Fibroblast of skin of left quadriceps (primary cell): ENCODE measurements around the gene SLC39A11.
"Not testable (repeated sequence)": the region's sequence is repeated elsewhere in the genome, so short reads cannot be mapped to it uniquely, and the experiment has no call there.

Source experiments
- DNase-seq, 2 experiments: peaks; one replicate each; pipeline ENCODE4 v3.0.0-alpha.2; 2013; ENCODE audit warnings: low read depth in 2 of 2

The SLC39A11 gene

DNA sequence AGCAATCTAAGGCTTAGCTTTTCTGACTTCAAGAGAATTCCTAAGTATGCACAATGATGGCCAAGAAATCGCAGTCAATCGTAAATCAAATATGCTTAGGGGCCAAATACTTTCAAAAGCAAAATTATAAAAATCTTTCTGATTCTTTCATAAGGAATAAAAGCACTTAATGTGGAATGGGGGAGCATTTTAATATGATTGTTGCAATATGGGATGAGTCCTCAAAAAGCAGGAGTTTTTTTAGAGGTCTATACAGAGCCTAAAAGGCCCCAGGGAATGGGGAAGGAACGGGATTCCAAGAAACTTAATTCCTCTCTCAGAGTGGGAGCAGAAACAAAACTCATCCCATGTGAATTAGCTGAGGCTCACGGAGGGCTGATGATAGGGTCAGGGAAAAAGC, 14.7 kb upstream of the SLC39A11 start:
- no peak for DNase-seq

DNA sequence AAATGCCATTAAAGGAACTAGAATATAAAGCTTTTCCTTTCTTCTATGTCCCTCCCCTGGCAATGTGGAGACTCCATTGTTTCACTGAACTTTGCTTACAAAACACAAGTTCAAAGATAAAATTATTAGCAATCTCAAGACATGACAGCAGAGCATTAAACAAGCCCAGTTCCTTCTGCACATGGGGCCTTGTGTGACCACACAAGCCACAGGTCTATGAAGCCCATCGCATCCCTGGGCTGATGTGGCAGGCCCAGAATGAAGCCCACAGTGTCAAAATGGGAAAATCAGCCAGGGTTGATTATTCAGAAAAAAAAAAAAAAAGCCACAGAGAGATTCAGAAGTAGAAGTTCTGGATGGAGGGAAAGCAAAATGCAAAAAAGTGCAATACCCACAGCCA, 12.9 kb upstream of the SLC39A11 start:
- no peak for DNase-seq

- no peak for DNase-seq
Observed at GRCh38 chr17:73104450-73104849, 12.0 kb upstream of the SLC39A11 start.

DNA sequence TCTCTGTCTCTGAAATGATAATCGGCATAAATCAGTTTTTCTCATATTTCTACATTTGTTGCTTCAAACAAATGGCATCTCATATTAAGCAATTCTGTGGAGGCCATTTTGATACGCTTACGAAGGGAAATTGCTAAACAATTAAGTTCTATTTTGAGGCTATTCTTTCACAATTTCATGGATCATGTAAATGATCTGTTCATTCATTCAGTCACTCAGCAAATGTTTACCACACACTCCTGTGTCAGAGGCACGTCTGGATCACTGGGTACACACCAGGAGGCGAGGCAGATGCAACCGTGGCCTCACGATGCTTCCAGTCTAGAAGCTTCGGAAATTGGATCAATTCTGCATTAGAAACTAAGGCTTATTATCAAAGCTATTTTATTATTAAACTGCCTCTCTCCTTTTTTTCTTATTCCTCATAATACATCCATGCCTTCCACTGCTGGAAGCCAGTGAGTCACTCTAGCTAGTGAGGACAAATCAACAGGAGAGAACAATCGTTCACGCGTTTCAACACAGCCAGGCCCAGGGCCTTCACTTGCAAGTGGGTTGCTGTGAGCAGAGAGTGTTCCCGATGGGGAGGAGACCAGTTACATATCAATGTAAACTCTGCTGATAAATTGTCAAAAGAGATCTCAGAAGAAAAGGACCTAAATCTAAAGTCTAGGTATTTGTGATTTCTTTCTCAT, 11.3 kb upstream of the SLC39A11 start:
- DNase-seq: no peak

DNA sequence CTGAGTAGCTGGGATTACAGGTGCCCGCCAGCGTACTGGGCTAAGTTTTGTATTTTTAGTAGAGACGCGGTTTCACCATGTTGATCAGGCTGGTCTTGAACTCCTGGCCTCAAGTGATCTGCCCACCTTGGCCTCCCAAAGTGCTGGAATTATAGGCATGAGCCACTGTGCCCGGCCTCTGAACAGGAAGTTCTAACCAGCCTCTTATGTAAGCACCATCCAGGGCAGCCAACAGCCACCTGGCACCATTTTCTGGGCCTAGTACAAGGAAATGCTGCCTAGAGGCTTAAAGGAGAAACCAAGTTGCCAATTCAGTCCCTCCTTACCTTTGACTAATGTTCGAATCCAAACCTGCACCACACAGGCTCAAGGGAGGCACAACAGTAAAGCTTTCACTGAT, 8.5 kb upstream of the SLC39A11 start:
- no peak for DNase-seq

GRCh38 chr17:73100363-73100762, 7.9 kb upstream of the SLC39A11 start:
- DNase-seq: no peak

GRCh38 chr17:73099511-73099910, 7.0 kb upstream of the SLC39A11 start:
- no peak for DNase-seq

DNA sequence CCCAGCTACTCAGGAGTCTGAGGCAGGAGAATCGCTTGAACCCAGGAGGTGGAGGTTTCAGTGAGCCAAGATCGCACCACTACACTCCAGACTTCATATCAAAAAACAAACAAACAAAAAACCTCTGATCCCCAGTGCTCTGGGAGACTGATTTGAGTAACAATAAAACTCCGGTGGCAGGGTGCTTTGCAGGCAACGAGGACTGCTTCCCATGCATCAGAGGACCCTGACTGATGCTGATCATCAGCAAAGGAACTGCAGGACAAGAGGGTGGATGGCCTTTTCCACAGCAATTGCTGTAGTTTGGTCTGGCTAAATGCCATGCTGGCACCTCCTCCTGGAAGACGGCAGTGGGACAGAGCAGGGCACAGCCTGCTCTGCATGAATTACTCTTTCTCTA, 6.4 kb upstream of the SLC39A11 start:
- no peak for DNase-seq

- not testable (repeated sequence) for DNase-seq
Observed at GRCh38 chr17:73097973-73098765, 5.7 kb upstream of the SLC39A11 start.

DNA sequence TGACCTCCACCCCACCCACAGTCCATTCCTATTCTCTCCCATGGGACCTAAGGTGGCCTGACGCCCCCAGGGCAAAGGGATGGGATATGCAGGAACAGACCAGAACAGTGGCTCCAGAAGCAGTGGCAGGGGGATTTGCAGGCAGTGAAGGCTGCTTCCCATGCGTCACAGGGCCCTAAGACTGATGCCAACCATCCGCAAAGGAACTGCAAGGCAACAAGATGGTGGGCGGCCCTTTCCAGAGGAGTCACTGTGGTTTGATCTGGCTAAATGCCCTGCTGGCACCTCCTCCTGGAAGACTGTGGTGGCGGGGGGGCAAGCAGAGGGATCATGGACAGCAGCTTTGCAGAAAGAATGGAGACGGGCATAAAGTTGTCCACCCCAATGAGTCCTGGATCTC, 4.4 kb upstream of the SLC39A11 start:
- DNase-seq: no peak

DNA sequence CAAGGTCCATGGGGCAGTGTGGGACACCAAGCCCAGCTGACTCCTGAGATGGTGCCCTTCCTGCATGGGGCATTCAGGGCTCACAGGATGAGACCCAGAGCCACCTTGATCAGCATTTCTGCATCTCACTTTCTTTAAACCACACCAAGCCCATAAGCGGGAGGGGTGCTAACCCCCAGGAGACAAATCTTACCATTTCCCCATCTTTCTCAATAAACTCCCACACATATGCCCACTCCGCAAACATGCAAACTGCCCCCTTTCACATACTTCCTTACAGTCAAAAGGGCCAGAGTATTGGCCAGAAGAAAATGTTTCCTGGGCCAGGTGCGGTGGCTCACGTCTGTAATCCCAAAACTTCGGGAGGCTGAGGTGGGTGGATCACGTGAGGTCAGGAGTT, 3.7 kb upstream of the SLC39A11 start:
- DNase-seq: no peak

GRCh38 chr17:73093286-73093685, 798 bp upstream of the SLC39A11 start:
- no peak for DNase-seq

DNA sequence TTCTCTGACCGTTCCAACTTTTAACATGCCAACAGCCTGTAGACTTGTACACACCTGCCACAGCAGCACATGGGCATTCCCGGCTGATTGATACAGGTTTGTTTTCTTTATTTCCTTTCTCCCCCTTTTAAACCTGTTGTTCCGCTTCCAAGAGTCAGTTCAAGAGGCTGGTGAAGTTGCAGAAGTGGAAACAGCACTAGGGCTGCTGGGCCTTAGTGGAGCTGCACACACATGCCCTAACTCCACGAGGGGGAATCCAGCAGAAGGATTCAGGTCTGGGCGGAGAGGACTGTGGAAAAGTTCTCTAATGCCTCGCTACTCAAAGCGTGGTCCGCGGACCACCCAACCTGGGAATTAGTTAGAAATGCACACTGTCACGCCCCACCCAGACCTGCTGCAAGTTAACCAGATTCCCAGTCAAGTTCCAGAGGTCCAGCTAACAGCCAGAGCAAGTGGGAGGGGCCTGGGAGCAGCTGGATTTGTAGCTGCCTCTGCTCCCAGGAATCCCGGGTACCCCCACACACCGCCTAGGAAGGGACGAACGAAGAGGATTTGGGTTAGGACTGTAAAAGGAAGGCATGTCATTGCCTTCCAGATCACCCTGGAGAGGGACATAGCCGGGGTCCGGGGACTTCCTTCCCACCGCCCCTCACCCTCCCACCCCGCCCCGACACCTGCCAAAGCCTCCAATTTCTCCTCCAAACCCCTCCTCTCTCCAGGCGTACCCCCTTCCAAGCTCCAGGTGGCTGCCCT, 542 bp downstream of the SLC39A11 start:
- no peak for DNase-seq

GRCh38 chr17:73091410-73091769, 1.1 kb downstream of the SLC39A11 start:
- DNase-seq: no peak

DNA sequence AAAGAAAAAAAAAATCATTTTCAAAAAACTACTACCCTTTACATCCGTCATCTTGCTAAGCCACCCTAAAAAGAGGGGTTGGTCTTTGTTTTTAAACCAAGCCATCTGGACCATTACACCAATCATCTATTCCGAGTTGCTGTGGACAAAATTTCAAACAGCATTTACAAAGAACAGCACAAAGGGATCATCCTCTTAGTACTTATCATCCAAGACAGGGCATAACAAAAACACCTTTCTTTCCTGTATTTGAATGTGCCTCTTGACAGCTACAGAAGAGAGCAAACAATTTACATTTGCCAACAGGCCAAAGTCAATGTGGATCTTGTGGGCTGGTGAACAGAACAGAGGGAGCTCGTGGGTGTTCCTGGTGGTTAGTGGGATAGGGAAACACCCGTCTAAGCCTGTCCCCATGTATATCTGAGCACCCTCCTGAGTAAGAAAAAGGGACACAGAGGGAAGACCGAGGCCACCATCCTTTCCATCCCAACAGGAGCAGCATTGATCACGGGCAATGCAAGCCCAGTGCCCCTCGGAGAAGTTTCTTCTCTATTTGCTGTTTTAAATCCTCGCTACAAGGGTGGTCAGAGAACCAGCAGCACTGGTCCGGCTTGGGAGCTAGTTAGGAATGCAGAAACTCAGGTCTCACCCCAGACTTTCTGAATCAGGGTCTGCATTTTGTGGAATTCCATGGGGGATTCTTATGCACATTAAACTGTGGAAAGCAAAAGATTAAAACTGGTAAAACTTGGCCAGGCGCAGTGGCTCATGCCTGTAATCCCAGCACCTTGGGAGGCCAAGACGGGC, 1.9 kb downstream of the SLC39A11 start:
- no peak for DNase-seq

- DNase-seq: no peak
Observed at GRCh38 chr17:73089322-73090317, 2.9 kb downstream of the SLC39A11 start.

DNA sequence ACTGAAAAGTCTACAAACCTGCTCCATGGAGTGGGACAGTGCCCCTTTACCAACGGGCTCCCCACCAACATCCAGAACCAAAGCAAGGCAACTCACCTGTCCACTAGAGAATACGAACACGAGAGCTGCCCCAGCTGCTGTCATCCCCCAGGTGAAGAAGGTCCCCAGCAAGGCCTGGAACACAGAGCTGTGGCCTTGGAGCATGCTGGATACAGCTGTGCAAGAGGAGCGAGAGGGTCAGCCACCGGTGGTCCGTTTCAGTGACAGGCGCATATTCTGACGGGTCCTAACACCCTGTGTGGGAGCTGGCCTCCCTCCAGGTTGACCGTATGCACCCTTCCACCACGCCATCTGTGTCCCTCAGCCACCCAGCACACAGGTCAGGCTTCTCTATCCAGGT, 3.9 kb downstream of the SLC39A11 start:
- DNase-seq: no peak

GRCh38 chr17:73083432-73083831, 9.1 kb downstream of the SLC39A11 start:
- no peak for DNase-seq

GRCh38 chr17:73074566-73074965, 17.9 kb downstream of the SLC39A11 start:
- no peak for DNase-seq

DNA sequence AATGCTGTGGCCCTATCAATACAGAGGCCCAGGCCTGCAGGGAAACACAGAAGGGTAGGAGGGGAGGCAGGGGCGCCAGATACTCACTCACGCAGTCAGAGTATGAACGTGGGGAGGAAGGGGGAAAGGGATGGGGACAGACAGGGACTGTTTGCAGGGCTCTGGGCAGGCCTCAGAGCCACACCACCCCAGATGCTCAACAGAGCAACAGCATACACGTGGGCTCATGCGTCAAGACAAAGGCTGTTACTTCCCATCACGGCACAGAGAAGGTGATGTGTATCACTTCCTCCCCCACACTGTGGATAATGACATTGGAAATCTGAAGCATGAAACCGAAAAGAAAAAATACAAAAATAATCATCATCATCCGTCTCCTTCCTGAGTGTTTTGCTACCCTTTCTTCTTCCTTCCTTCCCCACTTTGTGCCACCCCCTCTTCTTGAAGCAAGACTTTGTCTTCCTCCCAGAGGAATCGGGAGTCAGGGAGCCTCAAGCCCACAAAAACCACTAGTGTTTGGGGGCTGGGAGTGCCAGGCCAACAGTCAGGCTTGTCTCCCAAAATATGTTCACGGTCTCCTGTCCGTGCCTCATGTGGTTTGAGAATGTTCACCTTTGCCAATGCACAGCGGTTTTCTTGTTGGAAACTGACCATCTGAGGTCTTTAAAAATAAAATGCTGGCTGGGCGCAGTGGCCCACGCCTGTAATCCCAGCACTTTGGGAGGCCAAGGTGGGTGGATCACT, 20.1 kb downstream of the SLC39A11 start:
- DNase-seq: no peak
